Lower leg skin (tissue), 4 donors: ENCODE results near the gene CLMN. TPM values are rescaled to one million over a fixed set of nuclear protein-coding genes. Genes with fewer than 3 reads are reported as not detected.

Experiments
- DNase-seq, 2 donors: peaks; one replicate each; pipeline ENCODE4 v3.0.0-alpha.2; 2019; ENCODE audit warnings: low spot score in 2 of 2
- H3K4me3 ChIP-seq: fragments of 200-600 bp; sonication (generic); 2 replicates; pipeline ENCODE4 v1.5.1; 2017; ENCODE audit warnings: mild to moderate bottlenecking, low read depth; ENCODE audit not compliant: poor library complexity, severe bottlenecking
- CTCF ChIP-seq, 3 donors: fragments of 450-650 bp; IDR thresholded peaks; one replicate each; pipeline ENCODE4 v1.5.1; 2016; ENCODE audit warnings: antibody characterized with exemption in 3 of 3, mild to moderate bottlenecking in 3 of 3, moderate library complexity in 2 of 3
- POLR2A ChIP-seq, 2 donors: fragments of 450-650 bp; IDR thresholded peaks; one replicate each; pipeline ENCODE4 v1.6.1; 2016 to 2017; ENCODE audit warnings: antibody characterized with exemption in 2 of 2, mild to moderate bottlenecking in 1 of 2, moderate library complexity in 1 of 2
- WGBS, 2 donors: methylation state at CpG; one replicate each; pipeline ENCODE4 v1.1.5; 2018; 5-methylcytosine and 5-hydroxymethylcytosine counted together
- intact Hi-C: fragments of 100-400 bp; cut with DNase I; formaldehyde crosslinking; loops from one replicate; pipeline ENCODE4 v1.15.0; 2023; ENCODE audit warnings: low total_unique reads
- total RNA-seq, 4 donors: library from RNA; depleted of rRNA; stranded (reverse); fragments of >200 nt; gene quantifications; one replicate each; pipeline ENCODE4 v1.1.0, GENCODE V29; 2016

The CLMN gene
- total RNA-seq, 4 donors from 2014 or later = 5.6 to 7.6 (median 7.2) TPM

DNA sequence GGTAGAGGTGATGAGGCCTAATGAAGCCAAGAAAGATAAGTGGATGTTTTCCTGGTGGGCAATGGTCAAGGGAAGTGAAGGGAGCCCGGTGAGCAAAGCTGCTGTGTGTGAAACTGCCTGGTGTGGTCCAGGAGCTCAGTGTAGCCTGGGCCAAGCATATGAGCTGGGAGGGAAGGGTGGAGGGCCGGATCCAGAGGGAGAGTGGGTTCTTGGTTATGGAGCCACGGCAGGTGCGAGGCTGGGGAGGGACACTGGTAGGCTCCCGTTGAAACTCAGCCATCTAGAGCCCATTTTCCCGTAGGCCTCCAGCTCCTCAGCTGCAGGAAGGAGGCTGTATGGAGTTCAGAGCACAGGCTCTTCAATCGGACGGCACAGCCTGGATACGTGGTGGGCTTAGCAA, 10.2 kb upstream of the CLMN start:
- intact Hi-C loops = no loop called here
- DNase-seq = no peak
- TF ChIP-seq CTCF (IDR thresholded peaks at IDR 0.05) (no peak), POLR2A (IDR thresholded peaks at IDR 0.05) (no peak)
- no peak overlapping the region for H3K4me3 ChIP-seq
- WGBS, 2 donors = 84 to 95% methylated on average over 9 of the region's 9 CpGs

GRCh38 chr14:95328729-95329503, 9.2 kb upstream of the CLMN start:
- WGBS, 2 donors = 49 to 55% methylated on average over 13 of the region's 13 CpGs
- H3K4me3 ChIP-seq = no peak overlapping the region
- intact Hi-C loops = no loop called here
- TF ChIP-seq CTCF (IDR thresholded peaks at IDR 0.05) (no peak), POLR2A (IDR thresholded peaks at IDR 0.05) (no peak)
- DNase-seq = no peak

DNA sequence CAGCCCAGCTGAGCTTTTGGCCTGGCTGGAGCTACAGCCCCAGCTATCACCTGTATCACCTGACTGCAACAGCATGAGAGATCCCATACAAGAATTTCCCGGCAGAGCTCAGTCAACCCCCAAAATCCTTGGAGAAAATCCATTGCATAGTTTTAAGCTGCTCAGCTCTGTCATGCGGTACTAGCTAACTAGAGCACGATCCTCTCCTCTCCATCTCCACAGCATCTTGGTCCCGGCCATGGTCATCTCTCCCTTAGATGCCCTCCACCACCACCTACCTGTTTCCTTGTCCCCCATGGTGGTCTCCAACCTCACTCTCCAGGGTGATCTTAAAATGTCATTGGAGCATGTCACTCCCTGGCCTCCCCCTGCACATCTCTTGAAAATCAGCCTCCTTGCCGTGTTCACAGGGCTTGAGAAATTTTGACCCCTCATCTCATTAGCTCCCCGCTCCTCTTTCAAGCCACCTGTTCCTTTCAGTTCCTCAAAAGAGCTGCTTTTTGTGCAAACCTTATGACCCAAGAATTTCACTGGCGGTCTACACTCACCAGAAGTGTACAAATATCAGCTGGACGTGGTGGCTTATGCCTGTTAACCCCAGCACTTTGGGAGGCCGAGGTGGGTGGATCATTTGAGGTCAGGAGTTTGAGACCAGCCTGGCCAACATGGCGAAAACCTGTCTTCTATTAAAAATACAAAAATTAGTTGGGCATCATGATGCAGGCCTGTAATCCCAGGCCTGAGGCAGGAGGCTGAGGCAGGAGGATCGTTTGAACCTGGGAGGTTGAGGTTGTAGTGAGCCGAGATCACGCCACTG, 8.1 kb upstream of the CLMN start:
- TF ChIP-seq POLR2A (IDR thresholded peaks at IDR 0.05) = no peak
- no peak for TF ChIP-seq CTCF (IDR thresholded peaks at IDR 0.05)
- DNase-seq = no peak
- no peak overlapping the region for H3K4me3 ChIP-seq
- intact Hi-C loops = no loop called here
- WGBS, 2 donors = 87 to 90% methylated on average over 12 to 13 of the region's 13 CpGs

DNA sequence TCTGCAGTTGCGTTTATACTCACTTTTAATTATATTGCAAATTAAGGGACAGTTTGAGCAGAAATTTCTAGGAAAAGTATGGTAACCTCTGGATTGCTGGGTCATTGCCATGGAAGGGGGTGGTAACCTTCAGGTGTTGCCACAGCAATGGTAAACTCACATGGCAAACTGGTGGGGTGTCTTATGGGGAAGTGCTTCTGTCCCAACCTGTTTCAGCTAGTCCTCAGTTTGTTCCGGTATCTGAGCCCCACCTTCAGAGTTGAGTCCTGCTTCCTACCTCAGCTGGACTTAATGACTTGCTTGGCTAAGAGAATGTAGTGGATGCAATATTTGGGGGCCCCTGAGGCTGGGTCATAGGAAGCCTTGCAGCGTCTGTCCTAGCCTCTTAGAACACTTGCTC, 7.3 kb upstream of the CLMN start:
- WGBS, 2 donors = 75% methylated on average over 3 of the region's 3 CpGs
- DNase-seq = no peak
- no peak overlapping the region for H3K4me3 ChIP-seq
- intact Hi-C loops = no loop called here
- TF ChIP-seq CTCF (IDR thresholded peaks at IDR 0.05) = no peak
- no peak for TF ChIP-seq POLR2A (IDR thresholded peaks at IDR 0.05)

DNA sequence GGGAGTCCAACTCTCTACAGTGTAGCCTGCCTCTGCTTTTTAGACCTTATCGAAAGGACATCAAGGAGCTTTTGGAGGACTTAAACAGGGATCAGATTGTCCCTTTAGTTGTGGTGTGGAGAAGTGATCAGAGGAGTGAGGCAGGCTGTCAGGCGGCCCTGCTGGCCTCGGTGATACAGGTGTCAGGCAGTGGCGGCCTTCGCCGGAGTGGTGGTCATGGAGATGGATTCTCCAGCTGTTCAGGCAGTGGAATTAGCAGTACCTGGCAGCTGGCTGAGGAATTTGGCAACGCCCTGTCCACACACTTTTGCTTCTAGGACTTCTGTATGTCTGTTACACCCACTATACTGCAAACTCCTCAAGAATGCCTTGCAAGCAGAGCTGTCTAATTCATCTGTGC, 4.2 kb upstream of the CLMN start:
- 75 to 91% methylated on average over 7 of the region's 7 CpGs for WGBS, 2 donors
- H3K4me3 ChIP-seq = no peak overlapping the region
- no peak for TF ChIP-seq POLR2A (IDR thresholded peaks at IDR 0.05)
- no peak for TF ChIP-seq CTCF (IDR thresholded peaks at IDR 0.05)
- no peak for DNase-seq
- intact Hi-C loops = no loop called here
